Measurements from ENCODE around the gene SCUBE3.

SCUBE3 gene

DNA sequence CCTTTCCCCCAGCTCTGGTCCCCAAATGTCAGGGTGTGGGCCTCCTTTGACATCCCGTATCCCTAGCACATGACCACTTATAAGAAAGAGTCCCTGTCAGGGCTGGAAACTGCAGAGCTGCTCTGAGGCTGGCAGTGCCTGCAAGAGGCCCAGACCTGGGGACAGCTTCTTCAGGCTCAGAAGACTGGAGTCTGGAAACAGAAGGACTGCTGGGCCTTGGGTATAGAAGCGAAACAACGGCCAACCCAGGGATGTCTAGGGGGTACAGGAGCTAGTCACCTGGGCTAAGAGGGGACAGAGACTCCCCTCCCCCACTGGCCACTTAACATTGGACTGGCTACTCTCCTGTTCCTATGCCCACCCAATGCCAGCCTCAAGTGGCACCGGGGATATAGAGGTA is 4.7 kb downstream of the SCUBE3 start:
- no peaks in the 10 kb centered on the region for H3K9me3 Mint-ChIP-seq
- no peak for DNase-seq (ENCODE audit: low spot score in 2 of 2)
- ATAC-seq (replicated peaks; ENCODE audit: extremely low read depth, poor library complexity, severe bottlenecking) = no peak
- no peaks in the 10 kb centered on the region for H3K36me3 Mint-ChIP-seq (ENCODE audit: insufficient read depth)
- H3K4me3 Mint-ChIP-seq = no peak overlapping the region
- peaks cover 55% of the 10 kb centered on the region for H3K27me3 Mint-ChIP-seq
- H3K4me1 Mint-ChIP-seq = no peaks in the 10 kb centered on the region
- H3K27ac Mint-ChIP-seq (ENCODE audit: low read depth) = no peak overlapping the region

GRCh38 chr6:35219683-35220326 is 6.0 kb downstream of the SCUBE3 start:
- Mint-ChIP-seq H3K27me3 (peaks cover 52% of the 10 kb centered on the region), H3K27ac (ENCODE audit: low read depth) (no peak overlapping the region), H3K9me3 (no peaks in the 10 kb centered on the region), H3K36me3 (ENCODE audit: insufficient read depth) (no peaks in the 10 kb centered on the region), H3K4me3 (no peak overlapping the region), H3K4me1 (no peaks in the 10 kb centered on the region)
- DNase-seq (ENCODE audit: low spot score in 2 of 2) (no peak), ATAC-seq (replicated peaks; ENCODE audit: extremely low read depth, poor library complexity, severe bottlenecking) (no peak)

DNA sequence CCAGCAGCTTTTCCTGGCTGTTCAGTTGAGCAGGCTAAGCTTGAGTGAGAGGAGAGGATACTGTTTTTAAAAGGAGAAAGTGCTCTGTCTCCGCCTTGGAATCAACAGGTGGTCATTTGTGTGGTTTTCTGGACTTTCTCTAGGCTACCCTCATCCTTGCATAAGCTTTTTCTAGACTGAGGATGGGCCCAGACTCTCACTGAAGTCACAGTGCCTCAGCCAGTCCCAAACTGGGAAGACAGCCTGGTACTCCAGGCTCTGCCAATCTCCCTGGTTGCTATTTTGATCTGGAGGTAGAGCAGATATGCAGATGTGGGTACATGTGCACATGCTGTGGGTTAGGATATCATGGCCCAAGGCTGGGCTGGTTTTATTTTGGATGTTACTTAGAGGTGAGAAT is 7.0 kb downstream of the SCUBE3 start:
- H3K36me3 Mint-ChIP-seq (ENCODE audit: insufficient read depth) = no peaks in the 10 kb centered on the region
- DNase-seq (ENCODE audit: low spot score in 2 of 2) = no peak
- no peak overlapping the region for H3K27ac Mint-ChIP-seq (ENCODE audit: low read depth)
- no peaks in the 10 kb centered on the region for H3K4me1 Mint-ChIP-seq
- no peaks in the 10 kb centered on the region for H3K9me3 Mint-ChIP-seq
- peaks cover 43% of the 10 kb centered on the region for H3K27me3 Mint-ChIP-seq
- H3K4me3 Mint-ChIP-seq = no peak overlapping the region
- ATAC-seq (replicated peaks; ENCODE audit: extremely low read depth, poor library complexity, severe bottlenecking) = no peak

DNA sequence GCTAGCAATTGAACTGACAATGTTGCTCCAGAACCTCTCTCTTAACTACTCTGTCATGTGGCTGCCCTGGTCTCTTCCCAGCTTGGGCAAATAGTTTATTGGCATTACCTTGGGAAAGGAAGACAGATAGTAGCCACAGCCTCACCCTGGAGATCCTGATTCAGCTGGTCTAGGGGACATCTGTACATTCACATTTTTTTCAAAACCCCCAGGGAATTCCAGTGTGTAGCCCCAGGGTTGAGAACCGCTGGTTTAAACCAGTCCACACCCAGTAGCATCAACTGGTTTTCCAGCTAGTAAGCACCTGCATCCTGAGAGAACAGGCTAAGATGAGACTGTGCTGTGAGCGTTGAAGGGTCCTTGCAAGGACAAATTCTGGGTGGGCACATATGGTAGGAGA is 9.6 kb downstream of the SCUBE3 start:
- no peak for ATAC-seq (replicated peaks; ENCODE audit: extremely low read depth, poor library complexity, severe bottlenecking)
- no peak for DNase-seq (ENCODE audit: low spot score in 2 of 2)
- Mint-ChIP-seq H3K4me1 (no peaks in the 10 kb centered on the region), H3K36me3 (ENCODE audit: insufficient read depth) (no peaks in the 10 kb centered on the region), H3K27me3 (peaks cover 16% of the 10 kb centered on the region), H3K4me3 (no peak overlapping the region), H3K27ac (ENCODE audit: low read depth) (no peak overlapping the region), H3K9me3 (no peaks in the 10 kb centered on the region)

- Mint-ChIP-seq H3K27me3 (peaks cover 3% of the 10 kb centered on the region), H3K36me3 (ENCODE audit: insufficient read depth) (no peaks in the 10 kb centered on the region), H3K4me3 (no peak overlapping the region), H3K4me1 (no peaks in the 10 kb centered on the region), H3K27ac (ENCODE audit: low read depth) (no peak overlapping the region), H3K9me3 (no peaks in the 10 kb centered on the region)
- no peak for ATAC-seq (replicated peaks; ENCODE audit: extremely low read depth, poor library complexity, severe bottlenecking)
- no peak for DNase-seq (ENCODE audit: low spot score in 2 of 2)
Observed at GRCh38 chr6:35224720-35225119, 11.0 kb downstream of the SCUBE3 start.

- no peaks in the 10 kb centered on the region for H3K27me3 Mint-ChIP-seq
- no peak for DNase-seq (ENCODE audit: low spot score in 2 of 2)
Observed at GRCh38 chr6:35228481-35228880, 14.7 kb downstream of the SCUBE3 start.

DNA sequence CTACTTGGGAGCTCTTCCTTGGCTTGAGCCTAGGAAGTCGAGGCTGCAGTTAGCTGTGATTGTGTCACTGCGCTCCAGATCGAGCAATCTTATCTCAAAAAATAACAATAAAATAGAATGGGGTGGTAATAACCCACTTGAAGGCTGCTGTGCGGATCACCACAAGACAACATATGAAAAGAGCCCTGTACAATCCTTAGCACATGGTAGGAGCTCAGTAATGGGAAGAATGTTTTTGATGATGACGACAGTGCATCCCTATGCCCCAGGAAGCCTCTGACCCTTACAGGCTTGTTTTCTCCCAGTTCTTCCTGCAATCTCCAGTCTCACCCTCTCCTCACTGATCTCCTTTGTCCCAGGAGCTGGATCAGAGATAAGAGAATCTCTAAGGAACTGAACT is 15.5 kb downstream of the SCUBE3 start:
- no peaks in the 10 kb centered on the region for H3K27me3 Mint-ChIP-seq
- no peak overlapping the region for H3K27ac Mint-ChIP-seq (ENCODE audit: low read depth)
- H3K4me1 Mint-ChIP-seq = peaks cover 6% of the 10 kb centered on the region
- ATAC-seq (replicated peaks; ENCODE audit: extremely low read depth, poor library complexity, severe bottlenecking) (no peak), DNase-seq (ENCODE audit: low spot score in 2 of 2) (no peak)
- H3K36me3 Mint-ChIP-seq (ENCODE audit: insufficient read depth) = peaks cover 1% of the 10 kb centered on the region
- H3K4me3 Mint-ChIP-seq = no peak overlapping the region
- no peaks in the 10 kb centered on the region for H3K9me3 Mint-ChIP-seq

More at GRCh38 chr6:35228481-35228880, 14.7 kb downstream of the SCUBE3 start:
- H3K4me3 Mint-ChIP-seq = no peak overlapping the region
- H3K4me1 Mint-ChIP-seq = peaks cover under 1% of the 10 kb centered on the region
- H3K36me3 Mint-ChIP-seq (ENCODE audit: insufficient read depth) = peaks cover 1% of the 10 kb centered on the region
- ATAC-seq (replicated peaks; ENCODE audit: extremely low read depth, poor library complexity, severe bottlenecking) = no peak
- no peak overlapping the region for H3K27ac Mint-ChIP-seq (ENCODE audit: low read depth)
- H3K9me3 Mint-ChIP-seq = no peaks in the 10 kb centered on the region

GRCh38 chr6:35230498-35230897 is 16.7 kb downstream of the SCUBE3 start:
- H3K36me3 Mint-ChIP-seq (ENCODE audit: insufficient read depth) = peaks cover 1% of the 10 kb centered on the region
- no peak for DNase-seq (ENCODE audit: low spot score in 2 of 2)
- no peaks in the 10 kb centered on the region for H3K27me3 Mint-ChIP-seq
- peaks cover 6% of the 10 kb centered on the region for H3K4me1 Mint-ChIP-seq
- no peaks in the 10 kb centered on the region for H3K9me3 Mint-ChIP-seq
- H3K4me3 Mint-ChIP-seq = no peak overlapping the region
- no peak overlapping the region for H3K27ac Mint-ChIP-seq (ENCODE audit: low read depth)
- ATAC-seq (replicated peaks; ENCODE audit: extremely low read depth, poor library complexity, severe bottlenecking) = no peak

DNA sequence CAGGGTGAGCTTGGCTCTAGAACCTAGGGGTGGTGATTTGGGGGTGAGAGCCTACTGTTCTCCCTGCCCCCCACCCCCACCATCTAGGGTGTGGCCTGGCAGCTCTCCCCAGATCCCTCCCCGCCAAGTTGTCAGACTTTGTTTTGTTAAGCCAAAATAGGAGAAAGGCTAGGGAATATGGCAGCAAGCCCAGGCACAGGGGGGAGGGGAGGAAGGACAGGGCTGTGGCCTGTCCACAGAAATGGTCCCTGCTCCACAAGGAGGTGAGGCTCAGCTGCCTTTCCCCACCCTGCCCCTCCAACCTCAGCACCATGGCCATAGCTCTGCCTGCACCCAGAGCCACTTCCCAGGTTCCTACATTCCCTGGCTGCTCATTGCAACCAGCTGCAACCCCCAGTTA is 17.2 kb downstream of the SCUBE3 start:
- no peak overlapping the region for H3K4me3 Mint-ChIP-seq
- no peak overlapping the region for H3K27ac Mint-ChIP-seq (ENCODE audit: low read depth)
- no peaks in the 10 kb centered on the region for H3K9me3 Mint-ChIP-seq
- ATAC-seq (replicated peaks; ENCODE audit: extremely low read depth, poor library complexity, severe bottlenecking) (no peak), DNase-seq (ENCODE audit: low spot score in 2 of 2) (no peak)
- peaks cover 6% of the 10 kb centered on the region for H3K4me1 Mint-ChIP-seq
- no peaks in the 10 kb centered on the region for H3K27me3 Mint-ChIP-seq
- peaks cover 1% of the 10 kb centered on the region for H3K36me3 Mint-ChIP-seq (ENCODE audit: insufficient read depth)

DNA sequence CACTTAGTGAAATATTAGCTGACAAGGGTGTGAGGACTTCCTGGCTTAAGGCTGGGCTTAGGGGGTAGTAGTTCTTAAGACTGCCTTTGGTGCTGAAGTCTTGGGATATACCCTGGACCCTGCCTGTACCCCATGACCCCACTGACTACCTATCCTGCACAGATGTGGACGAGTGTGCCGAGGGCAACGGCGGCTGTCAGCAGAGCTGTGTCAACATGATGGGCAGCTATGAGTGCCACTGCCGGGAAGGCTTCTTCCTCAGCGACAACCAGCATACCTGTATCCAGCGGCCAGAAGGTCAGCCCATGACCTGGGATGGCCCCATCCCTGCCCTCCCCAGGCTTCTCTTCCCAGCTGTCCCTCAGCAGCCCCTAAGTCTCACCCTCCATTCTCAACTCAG is 17.8 kb downstream of the SCUBE3 start:
- Mint-ChIP-seq H3K27ac (ENCODE audit: low read depth) (no peak overlapping the region), H3K36me3 (ENCODE audit: insufficient read depth) (peaks cover 1% of the 10 kb centered on the region), H3K9me3 (no peaks in the 10 kb centered on the region), H3K27me3 (no peaks in the 10 kb centered on the region), H3K4me3 (no peak overlapping the region), H3K4me1 (peaks cover 6% of the 10 kb centered on the region)
- DNase-seq (ENCODE audit: low spot score in 2 of 2) (no peak), ATAC-seq (replicated peaks; ENCODE audit: extremely low read depth, poor library complexity, severe bottlenecking) (no peak)

- no peak overlapping the region for H3K4me3 Mint-ChIP-seq
- no peaks in the 10 kb centered on the region for H3K27me3 Mint-ChIP-seq
- H3K9me3 Mint-ChIP-seq = no peaks in the 10 kb centered on the region
- peaks cover 1% of the 10 kb centered on the region for H3K36me3 Mint-ChIP-seq (ENCODE audit: insufficient read depth)
- peaks cover 6% of the 10 kb centered on the region for H3K4me1 Mint-ChIP-seq
- H3K27ac Mint-ChIP-seq (ENCODE audit: low read depth) = no peak overlapping the region
- no peak for ATAC-seq (replicated peaks; ENCODE audit: extremely low read depth, poor library complexity, severe bottlenecking)
- no peak for DNase-seq (ENCODE audit: low spot score in 2 of 2)
Observed at GRCh38 chr6:35234901-35235300, 21.1 kb downstream of the SCUBE3 start.

DNA sequence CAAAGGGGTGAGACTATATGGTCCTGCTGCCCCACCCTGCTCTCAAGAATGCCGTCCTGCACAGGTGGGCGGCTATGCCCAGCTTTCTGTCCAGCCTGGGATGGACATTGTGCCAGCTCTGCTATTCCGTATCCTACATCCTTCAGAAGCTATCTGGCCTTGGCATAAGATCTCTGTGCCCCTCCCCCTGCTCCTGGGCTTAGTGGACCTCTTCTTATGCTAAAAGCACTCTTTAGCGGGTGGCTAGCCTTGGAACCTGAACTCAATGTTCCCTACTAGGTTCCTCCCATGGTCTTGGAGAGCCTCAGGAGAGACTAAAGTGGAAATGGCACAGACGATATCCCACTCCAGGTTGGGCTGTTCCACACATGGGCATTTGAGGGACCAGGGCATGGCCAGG is 22.5 kb downstream of the SCUBE3 start:
- Mint-ChIP-seq H3K4me1 (peaks cover 11% of the 10 kb centered on the region), H3K27ac (ENCODE audit: low read depth) (no peak overlapping the region), H3K9me3 (no peaks in the 10 kb centered on the region), H3K27me3 (no peaks in the 10 kb centered on the region), H3K4me3 (no peak overlapping the region), H3K36me3 (ENCODE audit: insufficient read depth) (no peaks in the 10 kb centered on the region)
- ATAC-seq (replicated peaks; ENCODE audit: extremely low read depth, poor library complexity, severe bottlenecking) (no peak), DNase-seq (ENCODE audit: low spot score in 2 of 2) (no peak)

- Mint-ChIP-seq H3K9me3 (no peaks in the 10 kb centered on the region), H3K4me1 (peaks cover 12% of the 10 kb centered on the region), H3K27ac (ENCODE audit: low read depth) (no peak overlapping the region), H3K36me3 (ENCODE audit: insufficient read depth) (no peaks in the 10 kb centered on the region), H3K27me3 (no peaks in the 10 kb centered on the region), H3K4me3 (no peak overlapping the region)
- DNase-seq (ENCODE audit: low spot score in 2 of 2) (no peak), ATAC-seq (replicated peaks; ENCODE audit: extremely low read depth, poor library complexity, severe bottlenecking) (no peak)
Observed at GRCh38 chr6:35237476-35237875, 23.7 kb downstream of the SCUBE3 start.

All from central memory CD8-positive, alpha-beta T cell (primary cell).